Smooth muscle cell (in vitro differentiated cells): Measurements from ENCODE around the gene DSE. TPM values are rescaled to one million over a fixed set of nuclear protein-coding genes. Genes with fewer than 3 reads are reported as not detected.

Experiments
- DNase-seq: peaks from one replicate; lab custom pipeline; 2025; ENCODE audit not compliant: unreplicated experiment; lab: John Stamatoyannopoulos, UW
- H2AFZ ChIP-seq: fragments of 200-600 bp; sonication (generic); 2 replicates; pipeline ENCODE4 v1.6.0; 2016; ENCODE audit warnings: antibody characterized with exemption, low read depth, mild to moderate bottlenecking
- H3F3A ChIP-seq: fragments of 200-600 bp; sonication (generic); 2 replicates; pipeline ENCODE4 v1.6.0; 2017; ENCODE audit warnings: antibody characterized with exemption, low read depth
- H3K27ac ChIP-seq: fragments of 200-600 bp; sonication (generic); 2 replicates; pipeline ENCODE4 v1.5.1; 2016; ENCODE audit warnings: low read depth, mild to moderate bottlenecking
- H3K27me3 ChIP-seq: fragments of 200-600 bp; sonication (generic); 2 replicates; pipeline ENCODE4 v1.6.1; 2016; ENCODE audit warnings: low read depth, mild to moderate bottlenecking
- H3K36me3 ChIP-seq: fragments of 200-600 bp; sonication (generic); 2 replicates; pipeline ENCODE4 v1.5.1; 2016; ENCODE audit warnings: low read depth
- H3K4me1 ChIP-seq: fragments of 200-600 bp; sonication (generic); 2 replicates; pipeline ENCODE4 v1.5.1; 2016; ENCODE audit warnings: low read depth
- H3K4me2 ChIP-seq: fragments of 200-600 bp; sonication (generic); 2 replicates; pipeline ENCODE4 v1.6.0; 2016; ENCODE audit warnings: mild to moderate bottlenecking
- H3K4me3 ChIP-seq: fragments of 200-600 bp; sonication (generic); 2 replicates; pipeline ENCODE4 v1.5.1; 2016; ENCODE audit warnings: mild to moderate bottlenecking
- H3K79me2 ChIP-seq: fragments of 200-600 bp; sonication (generic); 2 replicates; pipeline ENCODE4 v1.6.0; 2016; ENCODE audit warnings: low read depth, mild to moderate bottlenecking
- H3K9ac ChIP-seq: fragments of 200-600 bp; sonication (generic); 2 replicates; pipeline ENCODE4 v1.6.0; 2016; ENCODE audit warnings: low read depth
- H3K9me3 ChIP-seq: fragments of 200-600 bp; sonication (generic); replicated peaks from 2 replicates; pipeline ENCODE4 v1.5.1; 2016; ENCODE audit warnings: low read depth
- H4K20me1 ChIP-seq: fragments of 200-600 bp; sonication (generic); 2 replicates; pipeline ENCODE4 v1.6.0; 2016; ENCODE audit warnings: low read depth
- CTCF ChIP-seq: fragments of 200-600 bp; sonication (generic); IDR thresholded peaks from 2 replicates; pipeline ENCODE4 v1.5.1; 2017; ENCODE audit warnings: borderline replicate concordance, mild to moderate bottlenecking, antibody characterized with exemption; ENCODE audit not compliant: insufficient read depth, poor library complexity, severe bottlenecking
- WGBS: methylation state at CpG from one replicate; pipeline ENCODE4 v1.1.7; 2016; ENCODE audit warnings: low lambda C conversion rate; 5-methylcytosine and 5-hydroxymethylcytosine counted together
- polyA plus RNA-seq: library from polyadenylated mRNA; unstranded; fragments of >200 nt; fragmentation: Nextera tagmentation; extraction: Ambion mirVana; gene quantifications from 2 replicates; pipeline ENCODE4 v1.2.1, GENCODE V29; 2016
- total RNA-seq: library from RNA; depleted of rRNA; stranded (reverse); fragments of >200 nt; gene quantifications from 2 replicates; pipeline ENCODE4 v1.2.3, GENCODE V29; 2014

Gene DSE
- total and polyA plus RNA-seq, 2 experiments from 2014 or later: 38.6 to 76.2 TPM

GRCh38 chr6:116450769-116451740 is 80.3 kb downstream of the DSE start:
- H3K27ac ChIP-seq: no peak overlapping the region
- H2AFZ ChIP-seq: no peak overlapping the region
- H3K4me2 ChIP-seq: no peak overlapping the region

GRCh38 chr6:116451916-116452315 is 81.2 kb downstream of the DSE start:
- H3K79me2 ChIP-seq: no peaks in the 10 kb centered on the region
- no peak overlapping the region for H3K27ac ChIP-seq
- no peak for TF ChIP-seq CTCF
- no peak overlapping the region for H3K4me3 ChIP-seq
- H3K4me1 ChIP-seq: peaks cover 3% of the 10 kb centered on the region
- H3K36me3 ChIP-seq: no peaks in the 10 kb centered on the region
- no peak for DNase-seq
- H3F3A ChIP-seq: peaks cover 6% of the 10 kb centered on the region
- no peak overlapping the region for H3K9ac ChIP-seq
- no peaks in the 10 kb centered on the region for H4K20me1 ChIP-seq
- H2AFZ ChIP-seq: no peak overlapping the region
- H3K4me2 ChIP-seq: no peak overlapping the region
- no peaks in the 10 kb centered on the region for H3K9me3 ChIP-seq
- no peaks in the 10 kb centered on the region for H3K27me3 ChIP-seq

More at GRCh38 chr6:116450769-116451740, 80.3 kb downstream of the DSE start:
- Histone ChIP-seq H3K4me3 (no peak overlapping the region), H3K36me3 (no peaks in the 10 kb centered on the region), H3K27me3 (no peaks in the 10 kb centered on the region), H3K9ac (no peak overlapping the region), H3F3A (peaks cover 6% of the 10 kb centered on the region), H3K4me1 (peaks cover 7% of the 10 kb centered on the region), H4K20me1 (no peaks in the 10 kb centered on the region), H3K79me2 (no peaks in the 10 kb centered on the region), H3K9me3 (no peaks in the 10 kb centered on the region)
- DNase-seq: no peak
- no peak for TF ChIP-seq CTCF
- 85% methylated on average over 9 of the region's 9 CpGs for WGBS

- 93% methylated on average over 2 of the region's 2 CpGs for WGBS
- H3K79me2 ChIP-seq: no peaks in the 10 kb centered on the region
- no peak for DNase-seq
- H4K20me1 ChIP-seq: no peaks in the 10 kb centered on the region
- H3F3A ChIP-seq: peaks cover 6% of the 10 kb centered on the region
- H3K36me3 ChIP-seq: no peaks in the 10 kb centered on the region
- H3K9me3 ChIP-seq: no peaks in the 10 kb centered on the region
- no peak overlapping the region for H3K9ac ChIP-seq
- no peak overlapping the region for H3K27ac ChIP-seq
- H3K4me2 ChIP-seq: no peak overlapping the region
- H3K27me3 ChIP-seq: no peaks in the 10 kb centered on the region
- H3K4me1 ChIP-seq: no peaks in the 10 kb centered on the region
- H3K4me3 ChIP-seq: no peak overlapping the region
- TF ChIP-seq CTCF: no peak
- H2AFZ ChIP-seq: no peak overlapping the region
Measured at GRCh38 chr6:116452531-116452930, 81.8 kb downstream of the DSE start.
